Ishikawa (cell line): ENCODE results near the gene DNMT3B.

Source experiments
- CEBPB ChIP-seq: IDR thresholded peaks from 2 replicates; pipeline ENCODE4 v1.6.1; 2012
- CREB1 ChIP-seq: IDR thresholded peaks from 2 replicates; pipeline ENCODE4 v1.6.1; 2012; ENCODE audit warnings: low read depth
- EGR1 ChIP-seq: IDR thresholded peaks from 2 replicates; pipeline ENCODE4 v1.6.1; 2012
- EP300 ChIP-seq: IDR thresholded peaks from 2 replicates; pipeline ENCODE4 v1.6.1; 2012; ENCODE audit warnings: borderline replicate concordance
- MAX ChIP-seq: IDR thresholded peaks from 2 replicates; pipeline ENCODE4 v1.6.1; 2012
- RAD21 ChIP-seq: IDR thresholded peaks from 2 replicates; pipeline ENCODE4 v1.6.1; 2012; ENCODE audit warnings: low read depth
- TAF1 ChIP-seq: IDR thresholded peaks from 2 replicates; pipeline ENCODE4 v1.6.1; 2012; ENCODE audit warnings: low read depth, mild to moderate bottlenecking
- TEAD4 ChIP-seq: IDR thresholded peaks from 2 replicates; pipeline ENCODE4 v1.6.1; 2012
- YY1 ChIP-seq: IDR thresholded peaks from 2 replicates; pipeline ENCODE4 v1.6.1; 2012; ENCODE audit warnings: low read depth
- TF ChIP-seq, protein P1 (sequence below): IDR thresholded peaks from 2 replicates; pipeline ENCODE4 v1.6.1; 2012; ENCODE audit warnings: low read depth, mild to moderate bottlenecking

DNA sequence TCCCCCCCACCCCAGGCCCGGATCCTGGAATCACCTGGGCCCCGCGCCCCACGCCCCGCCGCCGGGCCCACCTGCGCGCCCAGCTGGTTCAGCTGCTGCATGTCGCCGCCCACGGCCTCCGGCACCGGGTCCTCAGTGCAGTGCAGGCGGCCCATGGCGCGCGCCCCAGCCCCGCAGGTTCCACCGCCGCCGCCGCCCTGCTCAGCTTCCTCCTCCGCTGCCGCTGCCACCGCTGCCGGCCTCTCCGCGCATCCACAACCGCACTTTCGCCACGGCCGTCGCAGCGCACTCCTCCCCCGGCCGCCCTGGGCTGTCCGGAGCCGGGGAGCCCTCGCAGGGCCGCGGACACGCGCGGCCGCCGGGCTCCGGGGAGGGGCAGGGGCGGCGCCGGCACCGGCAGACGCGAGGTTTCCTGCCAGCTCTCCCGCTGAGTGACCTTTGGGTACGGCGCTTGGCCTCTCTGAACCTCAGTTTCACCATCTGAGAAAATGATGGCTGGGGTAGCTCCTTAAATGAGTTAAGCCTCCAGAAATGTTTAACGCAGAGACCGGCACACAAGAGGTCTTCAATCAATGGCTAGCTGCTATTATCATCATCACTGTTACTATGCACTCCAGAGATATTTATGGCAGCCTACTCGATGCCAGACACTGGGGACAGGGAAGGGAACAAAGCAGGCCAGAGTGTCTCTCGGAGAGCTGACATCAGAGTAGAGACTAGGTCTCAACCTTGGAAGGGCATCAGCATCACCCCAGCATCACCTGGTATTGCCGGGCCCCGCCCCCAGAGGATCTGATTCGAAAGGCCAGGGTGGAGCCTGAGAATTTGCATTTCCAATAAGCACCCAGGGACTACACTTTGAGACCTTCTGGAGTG lies 18.7 kb upstream of the DNMT3B start, which contains the start of gene COMMD7:
- 0 out of 2 replicates have a peak, but pooled peaks have one; percentile 18 for TF ChIP-seq EP300
- TF ChIP-seq YY1, result no peak
- no peak for TF ChIP-seq EGR1
- no peak for TF ChIP-seq TEAD4
- TF ChIP-seq TAF1, result no peak
- TF ChIP-seq CREB1, result no peak
- TF ChIP-seq MAX, result no peak
- TF ChIP-seq CEBPB, result no peak
- no peak for TF ChIP-seq RAD21
- TF ChIP-seq, protein P1, sequence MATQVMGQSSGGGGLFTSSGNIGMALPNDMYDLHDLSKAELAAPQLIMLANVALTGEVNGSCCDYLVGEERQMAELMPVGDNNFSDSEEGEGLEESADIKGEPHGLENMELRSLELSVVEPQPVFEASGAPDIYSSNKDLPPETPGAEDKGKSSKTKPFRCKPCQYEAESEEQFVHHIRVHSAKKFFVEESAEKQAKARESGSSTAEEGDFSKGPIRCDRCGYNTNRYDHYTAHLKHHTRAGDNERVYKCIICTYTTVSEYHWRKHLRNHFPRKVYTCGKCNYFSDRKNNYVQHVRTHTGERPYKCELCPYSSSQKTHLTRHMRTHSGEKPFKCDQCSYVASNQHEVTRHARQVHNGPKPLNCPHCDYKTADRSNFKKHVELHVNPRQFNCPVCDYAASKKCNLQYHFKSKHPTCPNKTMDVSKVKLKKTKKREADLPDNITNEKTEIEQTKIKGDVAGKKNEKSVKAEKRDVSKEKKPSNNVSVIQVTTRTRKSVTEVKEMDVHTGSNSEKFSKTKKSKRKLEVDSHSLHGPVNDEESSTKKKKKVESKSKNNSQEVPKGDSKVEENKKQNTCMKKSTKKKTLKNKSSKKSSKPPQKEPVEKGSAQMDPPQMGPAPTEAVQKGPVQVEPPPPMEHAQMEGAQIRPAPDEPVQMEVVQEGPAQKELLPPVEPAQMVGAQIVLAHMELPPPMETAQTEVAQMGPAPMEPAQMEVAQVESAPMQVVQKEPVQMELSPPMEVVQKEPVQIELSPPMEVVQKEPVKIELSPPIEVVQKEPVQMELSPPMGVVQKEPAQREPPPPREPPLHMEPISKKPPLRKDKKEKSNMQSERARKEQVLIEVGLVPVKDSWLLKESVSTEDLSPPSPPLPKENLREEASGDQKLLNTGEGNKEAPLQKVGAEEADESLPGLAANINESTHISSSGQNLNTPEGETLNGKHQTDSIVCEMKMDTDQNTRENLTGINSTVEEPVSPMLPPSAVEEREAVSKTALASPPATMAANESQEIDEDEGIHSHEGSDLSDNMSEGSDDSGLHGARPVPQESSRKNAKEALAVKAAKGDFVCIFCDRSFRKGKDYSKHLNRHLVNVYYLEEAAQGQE, result no peak
